Activated CD4-positive, alpha-beta T cell treated with anti-CD3 and anti-CD28 coated beads, Interleukin-2, amount 10 ng/mL, durations not matched to agents 7 days and 5 days (primary cell): ENCODE data around the gene GABBR1. TPM values are rescaled to one million over a fixed set of nuclear protein-coding genes. Genes with fewer than 3 reads are reported as not detected.

Experiments used
- CTCF ChIA-PET: fragments of 350-600 bp; sonication (Branson Sonifier 250); formaldehyde crosslinking; loops from one replicate; lab custom pipeline; 2021; ENCODE audit warnings: antibody characterized with exemption; lab: Charles Lee
- POLR2A ChIA-PET: fragments of 350-600 bp; sonication (Branson Sonifier 250); formaldehyde crosslinking; loops from one replicate; lab custom pipeline; 2021; ENCODE audit warnings: antibody characterized with exemption; lab: Charles Lee
- DNase-seq: peaks from one replicate; pipeline ENCODE4 v3.0.0-alpha.2; 2020
- H3K27ac Mint-ChIP-seq: one replicate; pipeline ENCODE4 v1.8.0; 2021; ENCODE audit warnings: mild to moderate bottlenecking, moderate library complexity, mixed read lengths
- H3K27me3 Mint-ChIP-seq: one replicate; pipeline ENCODE4 v1.8.0; 2021; ENCODE audit warnings: mixed read lengths
- H3K36me3 Mint-ChIP-seq: one replicate; pipeline ENCODE4 v1.8.0; 2021; ENCODE audit warnings: low read depth, mixed read lengths
- H3K4me1 Mint-ChIP-seq: one replicate; pipeline ENCODE4 v1.8.0; 2021; ENCODE audit warnings: mixed read lengths
- H3K4me3 Mint-ChIP-seq: one replicate; pipeline ENCODE4 v1.8.0; 2021; ENCODE audit warnings: mild to moderate bottlenecking, moderate library complexity, mixed read lengths
- H3K9me3 Mint-ChIP-seq: one replicate; pipeline ENCODE4 v1.8.0; 2021; ENCODE audit warnings: mixed read lengths
- total RNA-seq, 2 experiments: library from RNA; stranded (reverse); gene quantifications; one replicate each; pipeline ENCODE4 v1.2.3, GENCODE V29; 2021

Gene GABBR1
- total RNA-seq, 2 experiments from 2014 or later, result 48.5 to 50.5 TPM

GRCh38 chr6:29525311-29525639 is 107.7 kb downstream of the GABBR1 start:
- Mint-ChIP-seq H3K4me1 (no peaks in the 10 kb centered on the region), H3K27ac (no peak overlapping the region), H3K27me3 (peaks cover 33% of the 10 kb centered on the region), H3K36me3 (no peaks in the 10 kb centered on the region), H3K9me3 (peaks cover 3% of the 10 kb centered on the region), H3K4me3 (no peak overlapping the region)
- DNase-seq, result no peak
- ChIA-PET CTCF (no interaction called here), POLR2A (no interaction called here)

GRCh38 chr6:29524444-29525310 is 108.3 kb downstream of the GABBR1 start:
- no peak for DNase-seq
- peaks cover 33% of the 10 kb centered on the region for H3K27me3 Mint-ChIP-seq
- no peaks in the 10 kb centered on the region for H3K36me3 Mint-ChIP-seq
- H3K9me3 Mint-ChIP-seq, result peaks cover 3% of the 10 kb centered on the region
- POLR2A ChIA-PET, result no interaction called here
- no peaks in the 10 kb centered on the region for H3K4me1 Mint-ChIP-seq
- CTCF ChIA-PET, result interaction anchor here (0.5 kb wide), 1 partner anchor 151 kb away, joined by 3 read pairs; no protein-coding TSS in a partner anchor
- no peak overlapping the region for H3K27ac Mint-ChIP-seq
- H3K4me3 Mint-ChIP-seq, result no peak overlapping the region

GRCh38 chr6:29524044-29524443 is 108.9 kb downstream of the GABBR1 start:
- no peak for DNase-seq
- Mint-ChIP-seq H3K4me3 (no peak overlapping the region), H3K36me3 (no peaks in the 10 kb centered on the region), H3K27me3 (peaks cover 33% of the 10 kb centered on the region), H3K9me3 (peaks cover 3% of the 10 kb centered on the region), H3K4me1 (no peaks in the 10 kb centered on the region), H3K27ac (no peak overlapping the region)
- CTCF ChIA-PET, result interaction anchor here (0.5 kb wide), 1 partner anchor 151 kb away, joined by 3 read pairs; no protein-coding TSS in a partner anchor
- POLR2A ChIA-PET, result interaction anchor here (0.7 kb wide), 1 partner anchor 1920 kb away, joined by 3 read pairs; no protein-coding TSS in a partner anchor

- CTCF ChIA-PET, result no interaction called here
- POLR2A ChIA-PET, result no interaction called here
These were observed 110.8 kb downstream of the GABBR1 start for GRCh38 chr6:29522227-29522626.

GRCh38 chr6:29521006-29521680 is 111.8 kb downstream of the GABBR1 start:
- ChIA-PET CTCF (no interaction called here), POLR2A (no interaction called here)
- Mint-ChIP-seq H3K4me3 (no peak overlapping the region), H3K9me3 (peaks cover 3% of the 10 kb centered on the region), H3K36me3 (no peaks in the 10 kb centered on the region), H3K27ac (no peak overlapping the region), H3K4me1 (peaks cover 6% of the 10 kb centered on the region), H3K27me3 (peaks cover 30% of the 10 kb centered on the region)
- DNase-seq, result no peak

More at GRCh38 chr6:29522227-29522626, 110.8 kb downstream of the GABBR1 start:
- Mint-ChIP-seq H3K4me1 (no peaks in the 10 kb centered on the region), H3K36me3 (no peaks in the 10 kb centered on the region), H3K4me3 (no peak overlapping the region), H3K27ac (no peak overlapping the region), H3K9me3 (peaks cover 3% of the 10 kb centered on the region), H3K27me3 (peaks cover 33% of the 10 kb centered on the region)
- no peak for DNase-seq

- CTCF ChIA-PET, result interaction anchor here (0.7 kb wide), 1 partner anchor 37 kb away, joined by 3 read pairs; no protein-coding TSS in a partner anchor
- peaks cover 11% of the 10 kb centered on the region for H3K4me1 Mint-ChIP-seq
- POLR2A ChIA-PET, result no interaction called here
- no peaks in the 10 kb centered on the region for H3K9me3 Mint-ChIP-seq
- DNase-seq, result no peak
- no peak overlapping the region for H3K27ac Mint-ChIP-seq
- H3K27me3 Mint-ChIP-seq, result peaks cover 21% of the 10 kb centered on the region
- H3K36me3 Mint-ChIP-seq, result no peaks in the 10 kb centered on the region
- no peak overlapping the region for H3K4me3 Mint-ChIP-seq
These were observed 112.8 kb downstream of the GABBR1 start for GRCh38 chr6:29520232-29520631.

GRCh38 chr6:29519291-29520010 is 113.5 kb downstream of the GABBR1 start:
- Mint-ChIP-seq H3K9me3 (no peaks in the 10 kb centered on the region), H3K36me3 (no peaks in the 10 kb centered on the region), H3K27me3 (peaks cover 17% of the 10 kb centered on the region), H3K4me1 (peaks cover 13% of the 10 kb centered on the region), H3K4me3 (no peak overlapping the region), H3K27ac (no peak overlapping the region)
- CTCF ChIA-PET, result interaction anchor here (0.7 kb wide), 1 partner anchor 37 kb away, joined by 3 read pairs; no protein-coding TSS in a partner anchor
- POLR2A ChIA-PET, result no interaction called here
- DNase-seq, result no peak

GRCh38 chr6:29517728-29518440 is 115.1 kb downstream of the GABBR1 start:
- no peak overlapping the region for H3K4me3 Mint-ChIP-seq
- no peak overlapping the region for H3K27ac Mint-ChIP-seq
- H3K4me1 Mint-ChIP-seq, result peaks cover 13% of the 10 kb centered on the region
- POLR2A ChIA-PET, result no interaction called here
- CTCF ChIA-PET, result no interaction called here
- H3K27me3 Mint-ChIP-seq, result peaks cover 11% of the 10 kb centered on the region
- DNase-seq, result no peak
- H3K9me3 Mint-ChIP-seq, result no peaks in the 10 kb centered on the region
- no peaks in the 10 kb centered on the region for H3K36me3 Mint-ChIP-seq

- H3K4me3 Mint-ChIP-seq, result no peak overlapping the region
- peaks cover 13% of the 10 kb centered on the region for H3K4me1 Mint-ChIP-seq
- ChIA-PET CTCF (no interaction called here), POLR2A (no interaction called here)
- H3K27me3 Mint-ChIP-seq, result peaks cover 7% of the 10 kb centered on the region
- no peaks in the 10 kb centered on the region for H3K9me3 Mint-ChIP-seq
- no peak for DNase-seq
- H3K36me3 Mint-ChIP-seq, result no peaks in the 10 kb centered on the region
- no peak overlapping the region for H3K27ac Mint-ChIP-seq
These were observed 115.7 kb downstream of the GABBR1 start for GRCh38 chr6:29517245-29517644.

GRCh38 chr6:29516108-29516507 is 116.9 kb downstream of the GABBR1 start:
- POLR2A ChIA-PET, result no interaction called here
- peak; percentile 25 for DNase-seq
- Mint-ChIP-seq H3K9me3 (no peaks in the 10 kb centered on the region), H3K4me3 (no peak overlapping the region), H3K27ac (no peak overlapping the region), H3K27me3 (peaks cover 3% of the 10 kb centered on the region), H3K4me1 (peaks cover 13% of the 10 kb centered on the region), H3K36me3 (no peaks in the 10 kb centered on the region)
- CTCF ChIA-PET, result no interaction called here

GRCh38 chr6:29510746-29511300 is 122.2 kb downstream of the GABBR1 start:
- no peaks in the 10 kb centered on the region for H3K36me3 Mint-ChIP-seq
- H3K4me3 Mint-ChIP-seq, result no peak overlapping the region
- peaks cover 5% of the 10 kb centered on the region for H3K27me3 Mint-ChIP-seq
- ChIA-PET POLR2A (no interaction called here), CTCF (no interaction called here)
- no peak for DNase-seq
- H3K27ac Mint-ChIP-seq, result no peak overlapping the region
- H3K4me1 Mint-ChIP-seq, result peaks cover 5% of the 10 kb centered on the region
- H3K9me3 Mint-ChIP-seq, result no peaks in the 10 kb centered on the region

- Mint-ChIP-seq H3K4me1 (peaks cover 3% of the 10 kb centered on the region), H3K9me3 (no peaks in the 10 kb centered on the region), H3K27ac (no peak overlapping the region), H3K4me3 (no peak overlapping the region), H3K36me3 (no peaks in the 10 kb centered on the region), H3K27me3 (peaks cover 5% of the 10 kb centered on the region)
- POLR2A ChIA-PET, result no interaction called here
- CTCF ChIA-PET, result no interaction called here
- no peak for DNase-seq
These were observed 122.8 kb downstream of the GABBR1 start for GRCh38 chr6:29510202-29510601.
